ENCODE measurements around the gene HPCAL4. TPM values are rescaled to one million over a fixed set of nuclear protein-coding genes. Genes with fewer than 3 reads are reported as not detected.

HPCAL4 gene
- polyA plus RNA-seq, 1 donor: 1.8 TPM

- DNase-seq: peak; percentile 89
Measured at GRCh38 chr1:39646232-39647081, 44.8 kb downstream of the HPCAL4 start.

- no peak for DNase-seq
Measured at GRCh38 chr1:39645411-39646043, 45.7 kb downstream of the HPCAL4 start.

GRCh38 chr1:39643705-39644104 is 47.5 kb downstream of the HPCAL4 start:
- DNase-seq: no peak

GRCh38 chr1:39642796-39643195 is 48.4 kb downstream of the HPCAL4 start:
- no peak for DNase-seq

GRCh38 chr1:39640861-39641260 is 50.4 kb downstream of the HPCAL4 start:
- no peak for DNase-seq

- peak; percentile 52 for DNase-seq
Measured at GRCh38 chr1:39639305-39640130, 51.7 kb downstream of the HPCAL4 start, which contains the start of gene HEYL. Gene HEYL, minus strand, starts transcription at chr1:39639643. Its CDS starts 18 bp downstream, at chr1:39639625.

- no peak for DNase-seq
Measured at GRCh38 chr1:39638965-39639304, 52.3 kb downstream of the HPCAL4 start.

GRCh38 chr1:39637361-39637760 is 53.9 kb downstream of the HPCAL4 start:
- DNase-seq: no peak

- DNase-seq: no peak
Measured at GRCh38 chr1:39635871-39636210, 55.4 kb downstream of the HPCAL4 start.

GRCh38 chr1:39635205-39635870 is 55.9 kb downstream of the HPCAL4 start:
- no peak for DNase-seq

GRCh38 chr1:39633422-39633821 is 57.8 kb downstream of the HPCAL4 start:
- no peak for DNase-seq

- DNase-seq: peak; percentile 65
Measured at GRCh38 chr1:39632682-39633417, 58.4 kb downstream of the HPCAL4 start.

- DNase-seq: no peak
Measured at GRCh38 chr1:39632323-39632681, 58.9 kb downstream of the HPCAL4 start.

GRCh38 chr1:39631361-39632322 is 59.6 kb downstream of the HPCAL4 start:
- no peak for DNase-seq

- no peak for DNase-seq
Measured at GRCh38 chr1:39628807-39629350, 62.4 kb downstream of the HPCAL4 start.

Other genes starting within 250 kb of the HPCAL4 start
- 0.53 TPM for gene BMP8A, start 199.8 kb downstream of the HPCAL4 start, polyA plus RNA-seq (ENCODE audit: insufficient read length)
- 538 TPM for gene PABPC4, start 114.6 kb downstream of the HPCAL4 start, polyA plus RNA-seq (ENCODE audit: insufficient read length)
- 56.8 TPM for gene HEYL, start 51.8 kb downstream of the HPCAL4 start, polyA plus RNA-seq (ENCODE audit: insufficient read length)
- gene NT5C1A, start 19.3 kb downstream of the HPCAL4 start, polyA plus RNA-seq (ENCODE audit: insufficient read length): 12.8 TPM
- gene PPIE, start 47.4 kb upstream of the HPCAL4 start, polyA plus RNA-seq (ENCODE audit: insufficient read length): 41.6 TPM
- gene OXCT2, start 79.9 kb upstream of the HPCAL4 start, polyA plus RNA-seq (ENCODE audit: insufficient read length): 0.37 TPM
- 1.5 TPM for gene BMP8B, start 97.4 kb upstream of the HPCAL4 start, polyA plus RNA-seq (ENCODE audit: insufficient read length)
- 17.2 TPM for gene TRIT1, start 192.1 kb upstream of the HPCAL4 start, polyA plus RNA-seq (ENCODE audit: insufficient read length)
- 2.6 TPM for gene MYCL, start 210.5 kb upstream of the HPCAL4 start, polyA plus RNA-seq (ENCODE audit: insufficient read length)

All from hindlimb muscle (tissue), 1 donor.